Skin epidermis (tissue), 12 donors: ENCODE data around the gene BCAS3.

Experiments used
- H3K27ac ChIP-seq, 21 experiments: fragments of 200-600 bp; sonication (generic) in 11 of 21; one replicate each; pipeline ENCODE4 v1.5.0; 2020; ENCODE audit warnings: mild to moderate bottlenecking in 3 of 21, inconsistent platforms in 2 of 21, moderate library complexity in 2 of 21
- H3K4me3 ChIP-seq, 7 experiments: fragments of 200-600 bp; sonication (generic) in 2 of 7; one replicate each; pipeline ENCODE4 v1.5.0; 2020; ENCODE audit warnings: inconsistent platforms in 2 of 7, mild to moderate bottlenecking in 2 of 7, moderate library complexity in 1 of 7

Gene BCAS3

GRCh38 chr17:61247439-61247838, 569.8 kb downstream of the BCAS3 start:
- Histone ChIP-seq H3K27ac (peak overlapping the region in 1 of 21 experiments; percentile 30), H3K4me3 (no peak overlapping the region)

DNA sequence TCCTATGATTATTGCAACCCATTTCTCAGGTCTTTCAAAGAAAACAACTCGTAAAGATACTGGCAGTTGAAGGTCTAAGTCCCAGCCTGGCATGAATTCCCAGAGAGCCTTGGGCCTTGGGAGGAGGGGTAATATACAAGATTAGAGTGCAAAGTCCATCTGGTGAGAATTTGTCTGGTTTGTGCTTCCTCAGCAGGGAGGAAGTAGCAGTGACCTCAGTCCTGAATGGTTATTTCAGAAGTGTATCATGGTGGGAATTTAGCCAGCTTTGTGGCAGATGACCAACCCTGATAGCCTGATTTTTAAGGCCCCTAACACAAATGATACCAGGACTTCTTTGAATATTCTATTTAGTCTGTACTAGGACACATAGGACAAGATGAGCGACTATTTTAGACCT, 570.7 kb downstream of the BCAS3 start:
- H3K27ac ChIP-seq: peak overlapping the region in 1 of 21 experiments; percentile 11

DNA sequence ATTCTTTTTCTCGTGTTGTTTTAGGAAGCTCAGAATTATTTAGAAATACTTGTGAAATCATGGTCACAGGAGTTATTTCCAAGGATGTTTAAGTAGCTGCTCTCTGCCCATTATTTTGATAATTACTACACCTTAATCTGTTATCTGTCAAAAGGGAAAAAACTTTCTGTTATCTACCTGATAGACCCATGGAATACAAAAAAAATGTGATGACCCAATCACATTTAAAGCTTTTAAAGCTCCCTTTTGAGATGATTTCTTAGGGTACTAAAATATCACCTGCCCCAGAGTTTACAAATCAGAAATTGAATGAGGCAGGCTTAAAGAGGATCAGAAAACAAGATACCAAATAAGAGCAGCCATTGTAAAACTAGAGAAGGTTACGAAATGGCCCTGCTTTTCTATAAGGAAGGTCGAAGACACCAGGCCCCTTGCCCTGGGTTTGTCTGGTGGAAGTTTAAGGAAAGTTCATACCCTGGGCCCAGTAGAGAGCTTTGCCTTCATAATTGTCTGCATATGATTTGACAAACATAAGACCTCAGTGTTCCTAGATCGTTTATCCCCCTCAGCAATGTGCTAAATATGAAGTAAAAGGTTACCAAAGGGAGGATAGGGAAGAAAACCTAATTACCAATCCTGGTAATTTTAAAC, 572.1 kb downstream of the BCAS3 start:
- no peak overlapping the region for H3K4me3 ChIP-seq
- H3K27ac ChIP-seq: peak overlapping the region in 3 of 21 experiments; percentile 2 to 42 (median 22)

More for the DNA sequence above, 570.7 kb downstream of the BCAS3 start:
- no peak overlapping the region for H3K4me3 ChIP-seq

- no peak overlapping the region for H3K4me3 ChIP-seq
- H3K27ac ChIP-seq: peak overlapping the region in 5 of 21 experiments; percentile 3 to 55 (median 42)
Observed at GRCh38 chr17:61250335-61250890, 572.8 kb downstream of the BCAS3 start.

GRCh38 chr17:61251939-61252865, 574.6 kb downstream of the BCAS3 start:
- peak overlapping the region in 12 of 21 experiments; percentile 8 to 67 (median 33) for H3K27ac ChIP-seq
- H3K4me3 ChIP-seq: no peak overlapping the region

DNA sequence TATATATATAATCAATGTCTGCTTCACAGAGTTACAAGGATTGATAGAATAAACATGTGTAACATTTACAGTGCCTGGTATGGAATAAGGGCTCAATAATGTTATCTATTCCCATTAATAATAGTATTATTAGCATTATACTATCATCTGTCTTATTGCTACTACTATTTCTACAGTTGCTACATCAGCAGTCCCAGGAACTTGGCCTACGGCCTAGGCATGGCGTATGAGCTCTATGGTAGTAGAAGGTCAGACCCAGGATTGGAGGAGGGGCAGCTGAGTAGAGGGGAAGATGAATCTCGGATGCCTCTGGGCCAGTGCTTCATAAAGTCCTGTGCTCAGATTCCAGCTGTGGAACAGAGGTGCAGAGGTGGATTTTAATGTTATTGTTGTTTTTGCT, 575.7 kb downstream of the BCAS3 start:
- Histone ChIP-seq H3K27ac (peak overlapping the region in 4 of 21 experiments; percentile 42 to 67 (median 58)), H3K4me3 (no peak overlapping the region)

- Histone ChIP-seq H3K27ac (no peak overlapping the region), H3K4me3 (no peak overlapping the region)
Observed at GRCh38 chr17:61253937-61254574, 576.4 kb downstream of the BCAS3 start.

- Histone ChIP-seq H3K27ac (no peak overlapping the region), H3K4me3 (no peak overlapping the region)
Observed at GRCh38 chr17:61254904-61255303, 577.3 kb downstream of the BCAS3 start.

DNA sequence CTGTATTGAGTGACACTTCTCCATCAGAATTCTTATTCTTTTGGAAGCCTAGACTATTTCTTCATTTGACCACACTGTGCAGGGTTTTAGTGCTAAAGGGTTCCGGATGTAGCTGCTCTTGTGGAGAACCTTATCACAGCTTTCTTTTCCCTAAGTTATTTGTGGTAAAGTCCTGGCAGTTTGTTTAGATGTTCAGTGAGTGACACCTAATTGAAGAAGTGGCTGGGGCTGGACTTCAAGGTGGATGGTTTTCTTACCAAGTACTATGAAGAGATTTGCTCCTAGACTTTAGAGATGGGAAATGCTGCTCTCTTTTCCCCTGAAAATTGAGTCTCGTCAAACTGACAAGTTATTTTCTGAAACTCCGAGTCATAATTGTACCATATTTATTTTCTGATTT, 578.0 kb downstream of the BCAS3 start:
- no peak overlapping the region for H3K27ac ChIP-seq

DNA sequence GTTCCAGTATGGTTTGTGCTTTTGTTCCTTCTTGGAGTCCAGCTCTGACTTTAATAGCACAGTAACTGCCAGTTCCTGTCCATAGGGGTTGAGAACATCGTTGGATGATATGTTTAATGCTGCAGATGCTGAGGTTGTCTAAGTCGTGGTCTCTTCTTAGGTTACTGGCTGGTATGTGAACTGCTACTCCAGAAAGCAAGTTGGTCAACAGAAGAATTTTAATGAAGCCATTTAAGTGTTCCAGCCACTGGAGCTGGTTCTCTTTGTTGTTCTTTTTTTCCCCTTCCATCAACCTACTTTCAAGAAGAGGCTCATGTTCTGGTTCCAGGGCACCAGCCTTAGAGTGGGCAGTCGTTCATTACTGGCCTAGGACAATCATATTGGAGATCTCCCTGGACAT, 581.7 kb downstream of the BCAS3 start:
- peak overlapping the region in 1 of 21 experiments; percentile 15 for H3K27ac ChIP-seq
- no peak overlapping the region for H3K4me3 ChIP-seq

More for the DNA sequence above, 578.0 kb downstream of the BCAS3 start:
- no peak overlapping the region for H3K4me3 ChIP-seq

DNA sequence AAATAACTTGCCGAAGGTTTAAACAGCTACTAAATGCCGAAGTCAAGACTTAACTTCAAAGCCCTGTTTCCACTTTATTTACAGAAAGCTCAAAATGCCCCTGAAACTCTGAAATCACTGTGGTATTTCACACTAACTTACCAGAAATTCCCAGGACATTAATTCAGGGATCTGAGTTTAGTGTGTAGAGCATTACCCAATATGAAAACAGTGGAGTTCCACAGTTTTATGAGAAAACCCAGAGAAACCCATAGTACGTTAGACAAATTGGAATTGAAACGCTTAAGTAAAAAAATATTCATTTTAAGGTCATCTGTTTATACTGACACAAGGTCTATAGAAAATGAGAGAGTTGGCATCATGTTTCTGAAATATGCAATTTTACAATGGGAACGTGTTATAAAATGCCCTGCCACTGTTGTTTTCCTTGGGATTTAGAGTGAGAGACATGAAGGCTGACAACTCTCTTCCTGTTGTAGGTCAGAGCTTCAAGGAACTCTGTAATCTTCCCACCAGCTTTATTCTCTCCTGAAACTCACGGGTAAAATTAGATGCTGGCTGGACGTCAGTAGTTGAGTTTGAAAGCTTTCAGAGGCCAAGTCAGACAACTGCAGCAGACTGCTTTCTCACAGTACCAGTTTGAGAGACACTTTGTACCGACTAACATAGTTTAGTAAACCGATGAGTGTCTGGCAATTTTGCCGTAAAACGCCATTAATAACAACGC, 582.6 kb downstream of the BCAS3 start:
- peak overlapping the region in 6 of 21 experiments; percentile 8 to 39 (median 20) for H3K27ac ChIP-seq

GRCh38 chr17:61261001-61261637, 583.5 kb downstream of the BCAS3 start:
- Histone ChIP-seq H3K27ac (peak overlapping the region in 5 of 21 experiments; percentile 5 to 39 (median 25)), H3K4me3 (no peak overlapping the region)

More for the DNA sequence above, 582.6 kb downstream of the BCAS3 start:
- H3K4me3 ChIP-seq: no peak overlapping the region

DNA sequence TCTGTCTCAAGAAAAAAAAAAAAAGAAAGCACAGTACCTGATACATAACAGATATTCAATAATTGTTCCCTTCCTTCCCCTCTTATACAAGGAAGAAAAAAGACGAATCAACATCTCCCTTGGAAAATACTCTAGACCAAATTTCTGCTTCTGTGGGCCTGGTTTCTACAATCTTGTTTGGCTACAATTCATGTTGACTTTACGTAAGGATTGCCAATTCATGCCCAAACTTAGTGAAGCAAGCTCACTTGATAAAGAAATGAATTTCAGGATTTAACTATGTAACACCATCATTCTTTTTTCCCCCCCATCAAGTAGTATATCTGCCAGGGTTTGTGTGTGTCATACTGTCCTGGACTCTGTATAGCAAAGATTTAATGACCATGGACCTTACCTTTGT, 587.7 kb downstream of the BCAS3 start:
- H3K4me3 ChIP-seq: no peak overlapping the region
- H3K27ac ChIP-seq: no peak overlapping the region

GRCh38 chr17:61267847-61268246, 590.2 kb downstream of the BCAS3 start:
- no peak overlapping the region for H3K27ac ChIP-seq
- no peak overlapping the region for H3K4me3 ChIP-seq

DNA sequence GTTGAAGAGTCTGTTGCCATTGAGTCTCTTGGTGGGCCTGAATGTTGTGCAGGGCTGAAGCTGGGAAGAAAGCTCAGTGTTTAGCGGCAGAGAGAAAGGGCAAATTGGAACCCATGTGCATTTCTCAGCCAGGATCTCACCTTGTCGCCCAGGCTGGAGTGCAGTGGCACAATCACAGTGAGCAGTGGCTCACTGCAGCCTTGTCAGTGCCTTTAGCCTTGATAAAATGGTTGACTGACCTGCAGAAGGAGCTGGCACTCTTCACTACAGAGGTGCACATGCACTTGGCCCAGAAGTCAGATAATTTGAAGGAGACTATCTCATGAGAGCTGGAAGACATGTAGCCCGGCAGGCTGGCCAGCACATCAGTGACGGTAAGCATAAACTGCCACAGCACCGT, 597.7 kb downstream of the BCAS3 start:
- Histone ChIP-seq H3K4me3 (no peak overlapping the region), H3K27ac (no peak overlapping the region)

GRCh38 chr17:61276806-61277205, 599.2 kb downstream of the BCAS3 start:
- H3K27ac ChIP-seq: no peak overlapping the region
- no peak overlapping the region for H3K4me3 ChIP-seq

DNA sequence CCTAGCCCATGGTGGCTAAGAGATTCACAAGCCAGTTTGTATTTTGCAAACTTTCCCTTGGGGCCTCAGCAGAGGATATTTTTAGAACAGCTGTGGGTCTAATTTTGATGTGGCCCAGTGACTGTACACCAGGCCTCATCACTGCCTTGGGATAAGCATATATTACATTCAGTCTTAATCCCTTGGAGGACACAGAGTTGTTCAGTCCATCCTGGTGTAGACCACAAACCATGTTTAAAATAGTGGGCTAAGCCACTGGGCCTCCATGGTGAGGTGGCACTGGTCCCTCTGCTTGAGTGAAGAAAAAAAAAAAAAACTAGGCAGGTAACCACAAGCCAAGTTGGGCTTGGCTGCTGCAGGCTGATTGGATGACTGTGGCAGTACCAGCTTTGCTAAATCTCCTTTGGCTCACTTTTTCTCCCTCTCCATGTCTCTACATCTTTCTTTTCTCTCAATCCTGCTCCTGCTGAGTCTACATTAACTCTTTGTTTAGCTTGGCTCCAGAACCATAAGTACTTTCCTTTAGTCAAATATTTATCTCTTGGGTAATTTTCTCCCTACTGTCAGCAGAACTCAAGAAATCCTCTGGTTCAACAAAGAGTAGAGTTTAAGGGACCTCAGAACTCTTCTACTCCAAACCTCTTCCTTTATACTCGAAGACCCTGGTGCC, 602.0 kb downstream of the BCAS3 start:
- H3K27ac ChIP-seq: no peak overlapping the region
- no peak overlapping the region for H3K4me3 ChIP-seq

DNA sequence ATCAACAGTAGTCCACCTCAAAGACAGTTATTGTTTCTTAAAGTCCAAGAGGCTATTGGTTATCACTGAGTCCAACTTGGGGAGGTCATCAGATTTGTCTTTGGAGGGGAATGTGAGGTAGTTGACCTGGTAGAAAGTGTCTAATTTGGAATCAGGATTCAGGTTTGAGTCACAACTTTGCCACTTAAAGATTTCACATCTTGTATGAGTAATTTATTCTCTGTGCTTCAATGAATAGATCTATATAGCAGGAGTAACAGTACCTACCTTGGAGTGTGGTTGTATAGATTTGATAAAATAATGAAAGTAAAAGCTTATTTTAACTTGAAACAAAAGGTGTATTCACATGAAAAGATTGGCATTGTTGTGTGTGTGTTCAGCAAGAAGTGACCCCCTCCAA, 602.7 kb downstream of the BCAS3 start:
- H3K27ac ChIP-seq: no peak overlapping the region

More for the DNA sequence above, 602.7 kb downstream of the BCAS3 start:
- no peak overlapping the region for H3K4me3 ChIP-seq
